LoVo (cell line): ENCODE data around the gene COBL.

ENCODE experiments used
- DNase-seq: peaks from one replicate; pipeline ENCODE4 v3.0.0-alpha.2; 2016; ENCODE audit warnings: low spot score

COBL gene

GRCh38 chr7:51255036-51255435, 61.6 kb downstream of the COBL start:
- DNase-seq = no peak

DNA sequence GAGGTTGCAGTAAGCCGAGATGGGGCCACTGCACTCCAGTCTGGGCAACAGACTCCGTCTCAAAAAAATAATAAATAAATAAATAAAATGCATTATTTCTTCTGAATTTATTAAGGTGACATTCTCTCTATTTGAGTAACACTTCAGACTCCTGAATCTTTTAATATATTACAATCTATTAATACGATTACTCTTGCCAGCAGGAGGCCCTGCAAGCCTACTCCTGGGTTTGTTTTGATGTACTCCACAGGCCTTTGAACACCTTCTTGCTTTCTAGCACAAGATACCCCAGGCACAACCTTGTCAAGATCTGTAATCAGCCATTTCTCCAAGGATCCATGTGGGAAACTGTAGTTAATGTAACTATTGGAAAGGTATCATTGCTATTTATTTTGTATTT, 63.5 kb downstream of the COBL start:
- DNase-seq = no peak

DNA sequence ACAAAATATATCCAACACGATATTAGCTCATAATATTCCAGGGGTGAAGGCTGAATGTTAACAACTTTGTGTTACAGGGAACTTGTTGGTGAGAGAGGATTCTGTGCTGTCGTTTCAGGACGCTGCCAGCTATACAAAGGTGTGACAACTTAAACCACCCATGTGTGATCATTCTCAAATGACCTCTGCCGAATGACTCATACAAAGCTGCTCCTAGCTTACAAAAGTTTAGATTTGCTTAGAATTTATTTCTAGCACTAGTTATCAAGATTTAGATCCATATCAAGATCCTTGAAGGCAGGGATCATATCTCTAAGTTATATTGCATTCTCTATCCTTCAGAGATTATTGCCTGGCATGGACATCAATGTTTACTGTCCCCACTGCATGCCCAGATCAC, 65.3 kb downstream of the COBL start:
- DNase-seq = peak; percentile 24

GRCh38 chr7:51250512-51250911, 66.1 kb downstream of the COBL start:
- DNase-seq = no peak

- DNase-seq = no peak
These were observed 66.6 kb downstream of the COBL start for GRCh38 chr7:51249991-51250390.

- peak; percentile 38 for DNase-seq
These were observed 67.2 kb downstream of the COBL start for GRCh38 chr7:51249187-51249945.

DNA sequence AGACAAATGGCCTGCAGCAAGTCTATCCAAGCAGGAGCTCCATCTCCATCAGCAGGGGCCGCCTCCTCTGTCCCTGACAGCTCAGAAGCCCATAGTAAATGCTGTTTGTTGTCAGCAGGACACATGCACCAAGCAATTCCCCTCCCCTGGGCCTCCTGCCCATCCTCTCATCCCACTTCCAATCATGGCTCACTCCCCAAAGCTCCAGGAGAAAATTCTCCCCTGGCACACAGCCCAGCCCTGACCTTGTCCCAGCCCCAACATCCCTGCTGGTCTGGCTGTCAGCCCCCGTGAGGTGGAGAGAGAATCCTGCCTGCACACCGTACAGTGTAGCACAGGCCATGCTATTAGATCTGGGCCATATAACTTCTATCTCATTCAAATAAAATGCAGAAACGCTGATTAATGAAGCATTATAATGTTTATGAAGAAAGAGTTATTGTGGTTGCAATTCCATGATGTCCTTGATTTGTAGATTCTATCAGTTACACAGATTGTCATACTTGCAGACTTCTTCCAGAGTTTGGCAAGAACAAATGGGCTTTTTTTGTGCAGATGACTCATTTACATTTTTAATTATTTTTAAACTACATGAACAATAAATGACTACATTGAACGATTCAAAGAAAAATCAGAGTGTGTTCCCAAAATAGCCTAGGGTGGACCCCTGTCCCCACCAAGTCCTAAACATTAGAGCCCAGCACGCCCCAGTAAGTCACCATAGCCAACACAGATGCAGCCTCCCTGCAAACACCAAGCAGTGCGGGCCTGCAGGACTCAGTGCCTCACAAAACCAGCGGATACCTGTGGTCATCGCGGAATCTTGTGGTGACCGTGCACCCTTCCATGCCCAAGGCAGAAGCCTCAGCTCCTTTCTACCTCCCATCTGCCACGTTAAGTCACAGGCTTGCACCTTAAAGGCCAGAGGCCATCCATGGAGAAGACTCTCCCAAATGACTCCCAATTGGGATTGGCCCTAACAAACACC, 70.1 kb downstream of the COBL start:
- DNase-seq = no peak

GRCh38 chr7:51244885-51245284, 71.7 kb downstream of the COBL start:
- no peak for DNase-seq

DNA sequence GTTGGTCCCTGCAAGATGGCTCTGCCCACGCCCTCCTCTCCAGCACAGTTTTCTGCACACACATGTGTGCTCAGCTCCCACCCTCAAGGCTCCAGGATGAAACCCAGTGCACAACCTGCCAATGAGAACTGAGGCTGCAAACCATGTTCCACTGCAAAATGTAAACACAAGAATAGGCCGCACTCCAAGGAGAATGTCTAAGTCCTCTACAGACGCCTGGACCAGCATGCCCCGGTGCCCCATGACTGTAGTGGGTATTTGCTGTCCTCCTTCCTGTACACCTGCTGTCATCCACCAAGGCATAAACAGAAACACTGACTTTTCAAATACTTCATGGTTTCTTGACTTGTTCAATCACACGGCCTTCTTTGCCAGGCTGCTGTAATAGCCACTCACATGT, 72.6 kb downstream of the COBL start:
- DNase-seq = no peak

- DNase-seq = no peak
These were observed 73.0 kb downstream of the COBL start for GRCh38 chr7:51243631-51244030.

DNA sequence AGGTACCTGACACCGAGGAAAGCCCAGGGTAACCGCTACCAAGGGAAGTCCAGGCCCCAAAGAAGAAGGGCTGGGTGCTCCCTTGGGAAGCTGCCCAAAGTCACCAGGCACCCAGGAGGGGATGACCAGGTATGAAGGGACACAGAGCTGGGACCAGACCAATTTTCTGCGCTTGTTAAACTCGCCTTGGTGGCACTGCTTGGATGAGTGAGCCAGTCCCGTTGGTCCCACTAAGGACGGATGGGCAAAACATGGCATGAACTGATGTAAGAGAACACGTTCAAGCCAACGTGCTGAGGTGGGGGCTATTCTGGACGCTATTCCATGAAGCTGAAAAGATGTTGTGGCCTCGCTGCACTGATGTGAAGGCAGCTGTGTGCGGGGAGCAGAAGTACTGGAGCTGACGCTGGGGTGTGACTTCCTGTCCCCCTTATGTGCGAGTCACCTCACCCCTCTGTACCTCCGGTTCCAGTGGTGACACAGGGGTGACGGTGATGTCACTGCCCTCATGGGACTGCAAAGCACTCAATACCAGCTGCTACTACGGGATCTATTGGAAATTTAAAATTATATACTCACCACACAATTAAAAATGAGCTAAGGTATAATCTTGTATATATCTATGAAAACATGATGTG, 73.6 kb downstream of the COBL start:
- no peak for DNase-seq

DNA sequence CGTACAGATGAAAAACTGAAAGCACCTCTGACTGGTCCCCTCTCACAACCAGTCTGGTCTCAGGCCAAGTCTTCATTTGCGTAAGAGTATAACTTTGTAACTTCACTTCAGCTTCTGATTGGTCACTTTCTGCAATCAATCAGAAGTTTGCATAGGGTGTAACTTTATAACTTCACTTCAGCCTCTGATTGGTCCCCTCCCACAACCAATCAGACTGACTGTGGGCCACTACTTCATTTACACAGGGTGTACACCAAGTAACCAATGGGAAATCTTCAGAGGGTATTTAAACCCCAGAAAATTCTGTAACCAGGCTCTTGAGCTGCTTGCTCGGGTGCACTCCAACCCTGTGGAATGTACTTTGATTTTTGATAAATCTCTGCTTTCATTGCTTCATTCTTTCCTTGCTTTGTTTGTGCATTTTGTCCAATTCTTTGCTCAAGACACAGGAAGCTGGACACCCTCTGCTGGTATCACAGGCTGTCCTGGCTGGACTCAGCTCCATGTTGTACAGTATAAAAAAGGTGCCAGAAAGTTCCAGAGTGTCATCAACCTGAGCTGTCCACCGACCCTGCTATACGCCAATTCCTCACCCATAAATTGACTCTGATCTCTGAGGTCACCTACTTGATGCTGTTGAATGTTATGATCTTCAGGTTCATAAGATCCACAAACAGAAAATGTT, 74.5 kb downstream of the COBL start:
- DNase-seq = no peak

- DNase-seq = no peak
These were observed 75.7 kb downstream of the COBL start for GRCh38 chr7:51240868-51241267.

DNA sequence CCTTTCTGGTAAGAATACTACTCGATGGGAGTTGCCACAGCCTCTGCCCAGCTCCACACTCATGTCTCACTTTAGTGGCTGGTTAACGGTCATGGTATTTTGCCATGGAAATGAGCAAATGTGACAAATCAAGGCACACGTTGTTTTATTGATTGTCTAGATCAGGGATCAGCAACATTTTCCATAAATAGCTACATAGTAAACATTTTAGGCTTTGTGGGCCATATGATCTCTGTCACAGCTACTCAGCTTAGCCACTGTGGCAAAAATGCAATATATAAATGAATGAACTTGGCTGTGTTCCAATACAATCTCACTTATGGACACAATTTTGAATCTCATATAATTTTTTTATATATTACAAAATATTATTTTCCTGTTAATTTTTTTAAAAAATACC, 76.9 kb downstream of the COBL start:
- no peak for DNase-seq

DNA sequence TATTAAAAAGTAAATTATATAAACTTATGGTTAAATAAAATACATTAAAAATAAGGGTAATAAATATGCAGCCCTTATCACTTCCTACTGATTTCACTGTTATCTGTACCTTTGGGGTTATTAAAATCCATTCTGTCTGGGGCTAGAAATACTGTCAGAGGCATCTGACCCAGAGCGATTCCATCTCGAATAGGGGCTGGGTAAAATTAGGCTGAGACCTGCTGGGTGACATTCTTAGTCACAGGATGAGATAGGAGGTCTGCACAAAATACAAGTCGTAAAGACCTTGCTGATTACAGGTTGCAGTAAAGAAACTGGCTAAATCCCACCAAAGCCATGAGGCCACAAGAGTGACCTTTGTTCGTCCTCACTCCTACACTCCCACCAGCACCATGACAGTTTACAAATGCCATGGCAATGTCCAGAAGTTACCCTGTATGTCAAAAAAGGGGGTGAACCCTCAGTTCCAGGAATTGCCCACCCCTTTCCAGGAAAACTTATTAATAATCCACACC, 77.6 kb downstream of the COBL start:
- DNase-seq = no peak

- no peak for DNase-seq
These were observed 79.0 kb downstream of the COBL start for GRCh38 chr7:51237446-51238133.

- DNase-seq = no peak
These were observed 80.0 kb downstream of the COBL start for GRCh38 chr7:51236470-51237132.

GRCh38 chr7:51235593-51236313, 80.9 kb downstream of the COBL start:
- no peak for DNase-seq

DNA sequence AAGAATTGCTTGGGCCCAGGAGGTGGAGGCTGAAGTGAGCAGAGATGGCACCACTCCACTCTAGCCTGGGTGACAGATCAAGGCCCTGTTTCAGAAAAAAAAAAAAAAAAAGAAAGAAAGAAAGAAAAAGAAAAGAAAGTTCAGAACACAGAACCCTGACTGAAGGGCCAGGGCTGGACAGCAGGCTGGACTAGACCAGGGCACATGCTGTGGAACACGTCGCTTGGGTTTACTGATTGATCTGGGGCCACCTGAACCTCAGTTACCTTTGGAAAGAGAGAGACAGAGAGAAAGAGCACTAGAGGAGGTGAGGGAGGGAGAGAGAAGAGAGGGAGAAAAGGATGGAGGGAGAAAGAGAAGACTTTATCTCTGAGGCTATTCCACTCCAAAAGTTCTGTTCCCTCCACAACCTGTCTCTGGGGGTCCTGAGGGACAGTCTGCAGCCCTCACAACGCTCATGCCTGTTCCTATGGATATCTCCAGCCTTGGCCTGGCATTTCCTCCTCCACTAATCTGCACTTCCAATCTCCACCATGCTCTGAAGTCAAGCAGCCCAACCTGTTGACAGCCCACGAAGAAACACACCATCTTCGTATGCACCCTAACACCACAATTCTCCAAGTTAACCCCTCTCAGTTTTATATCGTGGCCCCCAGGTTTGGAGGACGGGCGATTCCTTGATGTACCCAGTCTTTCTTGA, 81.8 kb downstream of the COBL start:
- no peak for DNase-seq
